ENCODE results near the gene COX7A2. TPM values are rescaled to one million over a fixed set of nuclear protein-coding genes. Genes with fewer than 3 reads are reported as not detected.

The COX7A2 gene
- total RNA-seq, 1 experiment from 2014 or later, result 122 TPM

DNA sequence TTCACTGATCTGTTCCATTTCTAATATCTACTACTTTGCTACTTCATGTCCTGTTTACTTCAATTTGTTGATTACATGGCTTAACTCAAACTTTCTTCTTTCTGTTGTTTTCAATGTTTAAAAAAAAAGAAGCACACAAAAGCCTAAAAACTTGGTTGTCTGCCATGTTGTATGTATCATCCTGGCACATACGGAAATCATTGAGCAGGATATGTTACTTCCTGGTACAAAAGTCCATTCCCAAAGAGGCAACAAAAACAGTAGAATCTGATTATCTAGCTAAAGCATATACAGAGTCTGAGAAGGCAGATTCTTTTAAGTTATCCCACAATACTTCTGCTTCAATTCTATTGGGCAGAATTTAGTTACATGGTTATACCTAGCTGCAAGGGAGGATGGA is 23.2 kb downstream of the COX7A2 start:
- DNase-seq (ENCODE audit: low spot score), result peak; percentile 2

GRCh38 chr6:75219263-75219662 is 24.3 kb downstream of the COX7A2 start:
- DNase-seq (ENCODE audit: low spot score), result no peak

DNA sequence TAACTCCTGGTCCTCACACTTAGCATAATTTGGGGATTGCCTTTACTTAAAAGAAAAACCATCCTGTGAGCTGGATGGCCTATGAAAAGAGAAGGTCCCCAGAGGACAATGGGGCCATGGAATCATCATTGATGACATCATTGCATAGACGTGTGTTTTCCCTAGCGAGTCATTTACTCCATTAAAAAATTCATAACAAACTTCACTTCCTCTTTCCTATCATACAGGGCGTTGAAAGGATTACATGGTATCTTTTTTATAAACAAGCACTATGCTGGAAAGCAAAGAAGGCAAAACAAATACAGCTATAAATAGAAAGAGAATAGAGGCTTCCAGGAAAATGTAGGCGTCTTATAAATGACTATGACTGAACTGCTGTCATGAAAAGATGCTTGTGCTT is 26.4 kb downstream of the COX7A2 start:
- DNase-seq (ENCODE audit: low spot score), result no peak

DNA sequence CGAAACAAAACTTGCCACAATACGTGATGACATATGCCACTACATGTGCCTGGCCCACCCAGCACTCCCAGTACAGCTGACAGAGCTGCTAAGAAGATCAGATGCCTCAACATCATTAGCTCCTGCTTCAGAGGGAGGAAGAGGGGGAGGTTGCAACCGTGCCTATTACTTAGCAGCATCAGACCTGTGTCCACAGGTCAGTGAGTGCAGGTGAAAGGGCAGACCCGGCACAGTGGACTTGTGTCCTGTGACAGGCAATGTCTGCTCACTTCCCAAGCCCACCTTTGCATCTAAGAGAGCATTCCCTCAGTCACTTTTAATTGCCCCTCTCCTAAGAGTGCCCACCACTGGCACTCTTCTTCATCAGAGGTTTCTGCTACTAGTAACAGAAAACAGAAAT is 28.3 kb downstream of the COX7A2 start:
- DNase-seq (ENCODE audit: low spot score), result no peak

DNA sequence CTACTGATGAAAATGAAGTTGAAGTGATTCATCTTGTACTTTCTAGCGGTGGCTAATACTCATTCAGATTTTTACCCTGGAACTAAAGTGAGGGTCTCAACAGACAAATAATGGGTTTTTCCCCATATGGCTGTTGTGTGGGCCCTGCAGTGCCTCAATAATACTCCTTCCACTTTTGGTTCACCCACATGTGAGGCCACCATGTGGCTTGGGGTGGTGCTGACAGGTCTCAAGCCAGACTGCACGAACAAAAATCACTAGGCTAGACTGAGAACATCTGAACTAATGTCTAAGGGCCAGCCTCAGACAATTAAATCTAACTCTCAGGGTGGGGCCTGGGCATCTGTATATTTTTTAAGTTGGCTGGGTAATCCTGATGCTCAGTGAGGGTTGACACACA is 29.9 kb downstream of the COX7A2 start:
- DNase-seq (ENCODE audit: low spot score), result no peak

- DNase-seq (ENCODE audit: low spot score), result no peak
These were observed 30.5 kb downstream of the COX7A2 start for GRCh38 chr6:75213112-75213511.

DNA sequence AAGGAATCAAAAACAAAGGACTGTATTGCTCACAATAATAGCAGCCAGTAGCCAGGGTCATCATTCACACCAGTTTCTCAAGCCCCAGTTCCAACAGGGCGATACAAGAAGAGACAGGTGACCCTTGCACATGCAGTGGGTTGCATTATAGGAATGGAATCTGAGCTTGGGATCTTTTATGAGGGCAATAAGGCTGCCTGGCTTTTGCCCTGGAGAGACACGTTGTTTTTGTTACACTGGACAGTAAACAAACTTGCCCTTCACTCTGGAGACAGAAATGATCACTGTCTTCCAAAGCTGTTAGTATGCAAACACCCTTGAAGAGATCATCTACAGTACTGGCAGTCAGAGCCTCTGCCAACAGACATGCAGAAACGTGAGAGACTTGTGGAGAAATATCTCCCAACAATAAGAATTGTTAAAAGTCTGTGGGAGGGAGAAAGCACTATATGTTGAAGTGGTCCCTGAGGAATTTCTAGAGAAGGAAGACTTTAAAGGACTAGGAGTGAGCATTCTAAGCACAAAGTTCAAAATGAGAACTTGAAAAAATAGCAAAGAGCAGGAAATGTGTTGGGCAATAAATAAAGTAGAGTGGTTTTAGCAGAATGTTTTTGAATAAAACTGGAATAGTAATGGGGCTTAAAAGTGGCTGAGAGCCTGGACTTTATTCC is 31.5 kb downstream of the COX7A2 start:
- peak; percentile 20 for DNase-seq (ENCODE audit: low spot score)

- peak; percentile 78 for DNase-seq (ENCODE audit: low spot score)
These were observed 32.5 kb downstream of the COX7A2 start for GRCh38 chr6:75210885-75211739.

GRCh38 chr6:75209184-75209723 is 34.3 kb downstream of the COX7A2 start:
- DNase-seq (ENCODE audit: low spot score), result no peak

DNA sequence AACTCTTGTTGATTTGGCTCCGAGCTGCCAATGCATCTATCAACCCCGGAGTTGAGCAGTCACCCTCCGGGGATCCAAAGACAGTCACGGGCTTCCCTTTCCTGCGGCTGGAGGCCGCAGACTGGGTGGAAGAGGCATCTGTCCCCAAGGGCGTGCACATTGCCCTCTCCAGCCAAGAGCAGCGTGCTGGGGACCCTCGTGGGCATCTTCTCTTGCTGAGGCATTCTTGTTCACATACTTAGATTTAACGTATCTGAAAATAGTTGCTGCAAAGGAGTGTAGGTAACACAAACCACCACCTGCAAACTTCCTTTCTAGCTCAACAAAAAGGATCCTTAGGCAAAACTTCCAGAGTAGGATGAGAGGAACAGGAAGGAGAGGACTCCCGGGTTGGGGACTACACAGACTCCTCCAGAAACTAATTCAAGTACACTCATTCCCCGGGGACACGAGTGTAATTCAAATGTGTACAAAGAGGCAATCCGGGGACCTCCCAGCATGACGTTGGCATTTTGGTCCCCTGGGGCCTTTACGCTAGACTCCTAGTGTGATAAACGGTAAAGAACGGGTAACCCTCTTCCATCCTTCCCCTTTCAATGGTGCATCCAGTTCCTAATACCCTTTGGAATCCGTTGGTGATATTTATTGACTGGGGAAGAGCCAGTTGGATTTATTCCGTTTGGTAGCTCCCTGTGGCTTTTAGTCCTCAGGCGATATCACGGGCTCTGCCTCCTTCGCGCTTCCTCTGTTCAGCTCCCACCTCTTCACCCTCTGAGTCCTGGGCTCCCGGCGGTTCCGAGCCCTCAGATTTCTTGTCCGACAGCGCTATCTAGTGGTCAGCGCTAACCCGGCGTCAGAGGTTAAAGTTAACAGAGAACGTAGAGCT is 35.1 kb downstream of the COX7A2 start:
- DNase-seq (ENCODE audit: low spot score), result peak; percentile 91

GRCh38 chr6:75206576-75207342 is 36.8 kb downstream of the COX7A2 start:
- no peak for DNase-seq (ENCODE audit: low spot score)

DNA sequence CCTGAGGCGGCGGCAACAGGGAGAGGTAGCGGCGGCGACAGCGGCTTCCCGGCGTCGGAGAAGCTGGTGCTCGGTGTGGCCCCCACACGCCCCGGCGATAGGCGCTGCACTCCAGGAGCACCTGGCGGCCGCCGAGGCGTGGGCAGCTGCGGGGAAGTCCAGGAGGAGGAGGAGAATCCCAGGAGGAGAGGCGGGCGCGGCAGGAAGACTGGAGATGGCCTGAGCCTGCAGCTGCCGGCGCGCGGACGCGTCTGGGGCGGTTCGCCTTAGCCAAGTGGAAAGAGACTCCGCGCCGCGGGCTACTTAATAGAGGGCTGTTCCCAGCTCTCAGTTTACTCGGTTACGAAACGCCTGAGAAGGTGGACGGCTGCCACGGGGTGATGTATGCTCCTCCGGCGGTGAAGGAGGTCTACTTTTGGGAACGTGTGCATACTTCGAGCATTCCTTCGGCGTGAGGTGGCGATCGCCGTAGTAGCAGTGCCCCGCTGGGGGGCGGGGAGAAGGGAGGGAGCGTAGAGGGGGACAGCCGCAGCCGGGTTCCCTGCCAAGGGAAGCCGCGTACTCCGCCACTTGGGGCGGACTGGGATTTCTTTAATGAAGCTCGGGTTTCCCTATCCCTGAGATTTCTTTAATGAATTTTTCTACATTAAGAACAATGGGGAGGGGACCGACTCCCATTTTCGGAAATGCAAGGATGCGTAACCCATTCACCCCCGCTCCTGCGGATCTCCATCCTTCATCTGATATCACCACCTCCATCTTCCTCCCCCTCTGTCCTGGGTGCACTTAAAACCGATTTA is 37.6 kb downstream of the COX7A2 start, which contains the start of gene COL12A1:
Gene COL12A1, minus strand, starts transcription at position 278 of the 800 bp plus-strand sequence. CDS start 3,261 bp downstream, outside the sequence.
- DNase-seq (ENCODE audit: low spot score), result no peak

- no peak for DNase-seq (ENCODE audit: low spot score)
These were observed 38.4 kb downstream of the COX7A2 start for GRCh38 chr6:75204959-75205775.

DNA sequence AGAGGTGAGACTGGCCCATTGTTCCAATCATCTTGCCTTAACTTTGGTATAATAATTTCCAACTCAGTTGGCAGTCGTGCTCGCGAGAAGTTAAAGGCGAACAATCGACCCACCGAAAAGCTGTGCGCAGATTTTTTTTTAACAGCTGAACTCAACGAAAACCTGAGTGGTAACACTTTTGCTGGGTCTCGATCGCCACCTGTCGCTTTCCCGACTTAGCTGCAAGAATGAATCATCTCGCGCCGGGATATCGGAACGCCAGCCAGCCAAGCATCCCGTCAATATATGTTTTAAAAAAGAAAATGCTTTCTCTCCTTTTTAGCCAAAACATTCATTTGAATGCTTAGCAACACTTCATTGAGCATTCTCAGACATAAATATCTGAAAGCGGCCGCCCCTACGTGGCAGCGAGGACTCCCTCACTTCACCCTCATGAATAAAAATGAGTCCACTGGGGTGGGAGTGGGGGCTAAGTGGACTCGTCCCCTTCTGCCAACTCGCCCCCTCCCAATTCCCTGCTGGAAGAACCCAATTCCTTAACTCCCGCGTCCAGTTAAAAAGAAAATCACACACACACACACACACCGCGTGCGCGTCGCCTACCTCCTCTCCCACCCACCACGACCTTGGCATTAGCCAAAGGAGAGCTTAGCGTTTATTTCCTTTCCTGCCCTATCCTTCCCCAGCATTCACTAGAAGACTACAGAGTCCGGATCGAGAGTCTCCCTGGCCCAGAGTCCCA is 39.2 kb downstream of the COX7A2 start:
- DNase-seq (ENCODE audit: low spot score), result peak; percentile 38

DNA sequence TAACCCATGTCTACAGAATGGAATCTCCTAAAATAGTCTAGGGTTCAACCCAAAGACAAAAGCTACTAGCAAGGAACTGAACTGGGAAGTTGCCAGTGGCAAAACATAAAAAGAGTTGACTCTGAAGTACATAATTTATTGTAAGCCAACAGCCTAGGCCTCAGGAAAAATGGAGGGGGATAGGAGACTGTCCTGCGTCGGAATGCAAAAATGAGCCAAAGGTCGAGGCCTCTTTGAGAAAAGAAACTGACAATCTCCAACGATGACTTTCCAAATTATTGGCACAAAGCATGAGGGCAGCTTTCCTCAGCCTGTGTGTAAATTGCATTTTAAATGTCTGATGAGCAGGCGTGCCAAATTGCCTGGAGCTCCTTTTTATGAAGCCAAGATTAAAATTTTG is 39.9 kb downstream of the COX7A2 start:
- no peak for DNase-seq (ENCODE audit: low spot score)

DNA sequence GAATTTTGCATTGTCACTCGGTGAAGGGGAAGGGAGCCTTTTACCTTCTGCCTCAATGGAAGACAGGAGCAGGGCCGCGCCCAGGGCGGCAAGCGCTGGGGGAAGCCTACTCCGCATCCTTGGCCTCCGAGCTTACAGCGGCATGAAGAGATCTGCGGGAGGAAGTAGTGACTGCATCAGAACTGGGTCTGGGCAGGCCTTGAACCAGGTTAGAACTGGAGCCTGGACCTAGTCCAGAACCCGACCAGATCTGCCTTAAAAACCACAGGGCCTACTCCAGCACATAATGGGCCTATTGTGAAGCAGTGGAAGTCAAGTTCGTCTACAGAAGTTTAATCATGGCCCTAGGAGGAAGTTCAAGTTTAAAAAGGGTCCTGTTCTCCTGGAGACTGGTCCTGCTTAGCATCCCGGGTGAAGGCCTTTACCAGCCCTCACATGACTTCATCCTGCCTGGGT is 40.9 kb downstream of the COX7A2 start:
- DNase-seq (ENCODE audit: low spot score), result no peak

GRCh38 chr6:75201901-75202672 is 41.5 kb downstream of the COX7A2 start:
- no peak for DNase-seq (ENCODE audit: low spot score)

Measured in HT-29 (cell line).